PC-3 (cell line): ENCODE data around the gene TECPR2. TPM values are rescaled to one million over a fixed set of nuclear protein-coding genes. Genes with fewer than 3 reads are reported as not detected.
A peak's percentile ranks its signal among the peaks of the same experiment; 100 is the strongest.

Experiments
- ATAC-seq: fragments of 200-7000 bp; cut with Tn5 transposase; 2 replicates; pipeline ENCODE4 v1.9.1; 2020; ENCODE audit warnings: mild to moderate bottlenecking, moderate library complexity
- BruUV-seq: library from RNA; stranded (reverse); fragments of 400-500 nt; replicated peaks from 2 replicates; lab custom pipeline; 2021; lab: Mats Ljungman, UMichigan
- CTCF ChIA-PET: fragments of 300-600 bp; sonication (Branson Sonifier 250); formaldehyde crosslinking; loops from one replicate; lab custom pipeline; 2022; ENCODE audit warnings: antibody characterized with exemption; lab: Charles Lee
- POLR2A ChIA-PET: fragments of 300-600 bp; sonication (Branson Sonifier 250); formaldehyde crosslinking; loops from one replicate; lab custom pipeline; 2022; ENCODE audit warnings: antibody characterized with exemption; ENCODE audit not compliant: unreplicated experiment; lab: Charles Lee
- DNase-seq: peaks from one replicate; pipeline ENCODE4 v3.0.0-alpha.2; 2015
- H2AFZ ChIP-seq: fragments of 300-600 bp; sonication (generic); 2 replicates; pipeline ENCODE4 v1.6.0; 2016; ENCODE audit warnings: antibody characterized with exemption, low read length
- H3F3A ChIP-seq: fragments of 300-600 bp; sonication (generic); one replicate; pipeline ENCODE4 v1.6.0; 2017; ENCODE audit warnings: antibody characterized with exemption, low read length, control low read depth, mild to moderate bottlenecking; ENCODE audit not compliant: unreplicated experiment
- H3K27ac ChIP-seq: fragments of 300-600 bp; sonication (generic); 2 replicates; pipeline ENCODE4 v1.5.1; 2016; ENCODE audit warnings: mild to moderate bottlenecking, low read length
- H3K27me3 ChIP-seq: fragments of 300-600 bp; sonication (generic); 2 replicates; pipeline ENCODE4 v1.6.1; 2016; ENCODE audit warnings: low read length, mixed read lengths
- H3K36me3 ChIP-seq: fragments of 300-600 bp; sonication (generic); 2 replicates; pipeline ENCODE4 v1.6.1; 2016; ENCODE audit warnings: low read depth, mixed run types, low read length, mixed read lengths
- H3K4me1 ChIP-seq: fragments of 300-600 bp; sonication (generic); 2 replicates; pipeline ENCODE4 v1.5.1; 2016; ENCODE audit warnings: low read length; ENCODE audit not compliant: insufficient read depth
- H3K4me2 ChIP-seq: fragments of 300-600 bp; sonication (generic); 2 replicates; pipeline ENCODE4 v1.6.0; 2016; ENCODE audit warnings: low read length
- H3K4me3 ChIP-seq: fragments of 300-600 bp; sonication (generic); 2 replicates; pipeline ENCODE4 v1.5.1; 2016; ENCODE audit warnings: mild to moderate bottlenecking, low read length, mixed read lengths
- H3K79me2 ChIP-seq: fragments of 300-600 bp; sonication (generic); 2 replicates; pipeline ENCODE4 v1.6.1; 2017; ENCODE audit warnings: low read length, mixed read lengths
- H3K9ac ChIP-seq: fragments of 300-600 bp; sonication (generic); 2 replicates; pipeline ENCODE4 v1.6.0; 2016; ENCODE audit warnings: mild to moderate bottlenecking, low read length
- H3K9me2 ChIP-seq: fragments of 300-600 bp; sonication (generic); replicated peaks from 2 replicates; pipeline ENCODE4 v1.6.1; 2016; ENCODE audit warnings: mixed run types, low read length, mixed read lengths
- H3K9me3 ChIP-seq: fragments of 300-600 bp; sonication (generic); 2 replicates; pipeline ENCODE4 v1.6.1; 2016; ENCODE audit warnings: low read length, mixed read lengths
- H4K20me1 ChIP-seq: fragments of 300-600 bp; sonication (generic); 2 replicates; pipeline ENCODE4 v1.6.1; 2016; ENCODE audit warnings: low read length, mixed read lengths
- EZH2 ChIP-seq: fragments of 300-600 bp; sonication (generic); IDR thresholded peaks from one replicate; pipeline ENCODE4 v1.6.1; 2017; ENCODE audit warnings: antibody characterized with exemption, mild to moderate bottlenecking, low read length; ENCODE audit not compliant: unreplicated experiment
- EZH2phosphoT487 ChIP-seq: fragments of 300-600 bp; sonication (generic); IDR thresholded peaks from 2 replicates; pipeline ENCODE4 v1.6.1; 2018; ENCODE audit warnings: mild to moderate bottlenecking, antibody characterized with exemption, low read length, borderline replicate concordance
- intact Hi-C: fragments of 100-400 bp; cut with micrococcal nuclease; formaldehyde crosslinking; loops from 2 replicates; pipeline ENCODE4 v1.9.0; 2023
- total RNA-seq: library from RNA; depleted of rRNA; stranded (reverse); fragments of >200 nt; gene quantifications from 2 replicates; pipeline ENCODE4 v1.2.3, GENCODE V29; 2014
- TF ChIP-seq, protein P1 (sequence below): fragments of 300-600 bp; sonication (generic); conservative IDR thresholded peaks from 2 replicates; pipeline ENCODE4 v1.5.1; 2017; ENCODE audit warnings: antibody characterized with exemption, low read depth, mild to moderate bottlenecking, low read length

The TECPR2 gene
- total RNA-seq, 1 experiment from 2014 or later, result 15.7 TPM

DNA sequence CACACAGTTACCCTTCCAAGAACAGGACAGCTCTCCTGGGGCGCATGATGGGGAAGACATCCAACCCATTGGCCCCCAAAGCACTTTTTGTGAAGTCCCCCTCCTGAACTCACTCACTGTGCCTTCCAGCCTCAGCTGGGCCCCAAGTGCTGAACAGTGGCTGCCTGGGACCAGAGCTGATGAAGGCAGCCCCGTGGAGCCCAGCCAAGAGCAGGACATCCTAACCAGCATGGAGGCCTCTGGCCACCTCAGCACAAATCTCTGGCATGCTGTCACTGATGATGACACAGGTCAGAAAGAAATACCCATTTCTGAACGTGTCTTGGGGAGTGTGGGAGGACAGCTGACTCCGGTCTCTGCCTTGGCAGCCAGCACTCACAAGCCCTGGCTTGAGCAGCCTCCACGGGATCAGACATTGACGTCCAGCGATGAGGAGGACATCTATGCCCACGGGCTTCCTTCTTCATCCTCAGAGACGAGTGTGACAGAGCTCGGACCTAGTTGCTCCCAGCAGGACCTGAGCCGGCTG is 72.0 kb downstream of the TECPR2 start:
- Histone ChIP-seq H3K27me3 (no peaks in the 10 kb centered on the region), H3K36me3 (no peaks in the 10 kb centered on the region; the same call in 1 of the 2 replicates), H3K9me3 (no peaks in the 10 kb centered on the region), H4K20me1 (no peaks in the 10 kb centered on the region), H3K4me2 (no peak overlapping the region), H3K9ac (no peak overlapping the region), H3K4me1 (peaks cover 6% of the 10 kb centered on the region; the same call in 1 of the 2 replicates), H3K4me3 (no peak overlapping the region), H3F3A (no peaks in the 10 kb centered on the region), H3K79me2 (no peaks in the 10 kb centered on the region), H3K9me2 (no peaks in the 10 kb centered on the region), H2AFZ (no peak overlapping the region), H3K27ac (no peak overlapping the region)
- POLR2A ChIA-PET, result no interaction called here
- intact Hi-C loops, result no loop called here
- TF ChIP-seq EZH2, result no peak
- no peak for TF ChIP-seq EZH2phosphoT487
- TF ChIP-seq, protein P1, sequence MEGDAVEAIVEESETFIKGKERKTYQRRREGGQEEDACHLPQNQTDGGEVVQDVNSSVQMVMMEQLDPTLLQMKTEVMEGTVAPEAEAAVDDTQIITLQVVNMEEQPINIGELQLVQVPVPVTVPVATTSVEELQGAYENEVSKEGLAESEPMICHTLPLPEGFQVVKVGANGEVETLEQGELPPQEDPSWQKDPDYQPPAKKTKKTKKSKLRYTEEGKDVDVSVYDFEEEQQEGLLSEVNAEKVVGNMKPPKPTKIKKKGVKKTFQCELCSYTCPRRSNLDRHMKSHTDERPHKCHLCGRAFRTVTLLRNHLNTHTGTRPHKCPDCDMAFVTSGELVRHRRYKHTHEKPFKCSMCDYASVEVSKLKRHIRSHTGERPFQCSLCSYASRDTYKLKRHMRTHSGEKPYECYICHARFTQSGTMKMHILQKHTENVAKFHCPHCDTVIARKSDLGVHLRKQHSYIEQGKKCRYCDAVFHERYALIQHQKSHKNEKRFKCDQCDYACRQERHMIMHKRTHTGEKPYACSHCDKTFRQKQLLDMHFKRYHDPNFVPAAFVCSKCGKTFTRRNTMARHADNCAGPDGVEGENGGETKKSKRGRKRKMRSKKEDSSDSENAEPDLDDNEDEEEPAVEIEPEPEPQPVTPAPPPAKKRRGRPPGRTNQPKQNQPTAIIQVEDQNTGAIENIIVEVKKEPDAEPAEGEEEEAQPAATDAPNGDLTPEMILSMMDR, result no peak
- CTCF ChIA-PET, result no interaction called here
- BruUV-seq, result no TSS peak
- DNase-seq, result no peak
- no peak for ATAC-seq

DNA sequence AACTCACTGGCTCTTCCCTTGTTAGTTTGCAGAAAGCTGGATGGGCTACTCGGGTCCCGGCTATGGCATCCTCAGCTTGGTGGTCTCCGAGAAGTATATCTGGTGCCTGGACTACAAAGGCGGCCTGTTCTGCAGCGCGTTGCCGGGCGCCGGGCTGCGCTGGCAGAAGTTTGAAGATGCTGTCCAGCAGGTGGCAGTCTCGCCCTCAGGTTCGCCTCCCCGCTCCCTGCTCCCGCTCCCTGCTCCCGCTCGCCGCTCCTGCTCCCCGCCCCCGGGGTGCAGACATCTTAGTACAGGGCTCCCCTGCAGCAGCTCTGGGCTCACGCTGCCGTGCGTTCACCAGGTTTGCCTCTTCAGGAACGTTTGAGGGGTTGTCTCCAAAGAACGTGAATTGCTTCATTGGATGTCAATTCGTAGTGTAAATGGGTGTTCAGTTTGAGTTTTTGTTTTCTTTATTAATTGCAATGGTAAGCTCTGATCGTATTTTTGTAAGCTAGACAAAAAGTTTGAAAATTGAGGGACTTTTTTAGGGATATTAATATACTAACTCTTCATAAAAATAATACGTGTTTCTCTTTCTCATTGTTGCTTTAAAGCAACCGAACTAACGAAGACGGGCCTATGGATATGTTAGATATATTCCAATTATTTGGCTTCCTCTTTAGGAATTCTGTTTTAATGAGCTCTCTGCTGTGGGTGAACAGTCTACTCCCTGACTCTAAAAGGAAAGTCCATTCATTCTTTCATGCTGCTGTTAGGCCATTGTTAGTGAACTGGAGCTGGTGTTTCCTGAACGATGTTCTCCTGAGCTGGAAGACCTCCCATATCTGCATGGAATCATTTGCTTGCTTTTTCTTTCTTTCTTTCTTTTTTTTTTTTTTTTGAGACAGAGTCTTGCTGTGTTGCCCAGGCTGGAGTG is 75.5 kb downstream of the TECPR2 start:
- no peaks in the 10 kb centered on the region for H3F3A ChIP-seq
- peak overlapping the region; percentile 20 for H3K9ac ChIP-seq
- H3K9me3 ChIP-seq, result no peaks in the 10 kb centered on the region
- BruUV-seq, result no TSS peak
- CTCF ChIA-PET, result interaction anchor here (0.6 to 1.1 kb wide), 8 partner anchors 44 to 451 kb away, joined by 3 to 9 read pairs (median 4); no protein-coding TSS in a partner anchor
- no peaks in the 10 kb centered on the region for H3K27me3 ChIP-seq
- no peaks in the 10 kb centered on the region for H3K79me2 ChIP-seq
- no peak overlapping the region for H3K27ac ChIP-seq
- peaks cover 24% of the 10 kb centered on the region for H3K4me1 ChIP-seq
- H2AFZ ChIP-seq, result peak overlapping the region; percentile 82
- intact Hi-C loops, result loop anchor here (1.0 to 2.0 kb wide), 2 partner anchors 71 to 78 kb away; partner anchors contain the start of gene ANKRD9
- H3K4me3 ChIP-seq, result peak overlapping the region; percentile 51
- POLR2A ChIA-PET, result interaction anchor here (0.6 kb wide), 1 partner anchor 78 kb away, joined by 3 read pairs; no protein-coding TSS in a partner anchor
- no peak for TF ChIP-seq EZH2phosphoT487
- TF ChIP-seq, protein P1, result peak; percentile 90
- no peak for TF ChIP-seq EZH2
- H3K36me3 ChIP-seq, result peaks cover 5% of the 10 kb centered on the region; the same call in 1 of the 2 replicates
- H3K9me2 ChIP-seq, result no peaks in the 10 kb centered on the region
- no peaks in the 10 kb centered on the region for H4K20me1 ChIP-seq
- H3K4me2 ChIP-seq, result peak overlapping the region; percentile 78
- ATAC-seq (peak; percentile 71), DNase-seq (peak; percentile 82)
